ENCODE data around the gene SRSF9.

SRSF9 gene

GRCh38 chr12:120483621-120484020, 14.1 kb upstream of the SRSF9 start:
- no peak for DNase-seq (ENCODE audit: low read depth in 2 of 2)

DNA sequence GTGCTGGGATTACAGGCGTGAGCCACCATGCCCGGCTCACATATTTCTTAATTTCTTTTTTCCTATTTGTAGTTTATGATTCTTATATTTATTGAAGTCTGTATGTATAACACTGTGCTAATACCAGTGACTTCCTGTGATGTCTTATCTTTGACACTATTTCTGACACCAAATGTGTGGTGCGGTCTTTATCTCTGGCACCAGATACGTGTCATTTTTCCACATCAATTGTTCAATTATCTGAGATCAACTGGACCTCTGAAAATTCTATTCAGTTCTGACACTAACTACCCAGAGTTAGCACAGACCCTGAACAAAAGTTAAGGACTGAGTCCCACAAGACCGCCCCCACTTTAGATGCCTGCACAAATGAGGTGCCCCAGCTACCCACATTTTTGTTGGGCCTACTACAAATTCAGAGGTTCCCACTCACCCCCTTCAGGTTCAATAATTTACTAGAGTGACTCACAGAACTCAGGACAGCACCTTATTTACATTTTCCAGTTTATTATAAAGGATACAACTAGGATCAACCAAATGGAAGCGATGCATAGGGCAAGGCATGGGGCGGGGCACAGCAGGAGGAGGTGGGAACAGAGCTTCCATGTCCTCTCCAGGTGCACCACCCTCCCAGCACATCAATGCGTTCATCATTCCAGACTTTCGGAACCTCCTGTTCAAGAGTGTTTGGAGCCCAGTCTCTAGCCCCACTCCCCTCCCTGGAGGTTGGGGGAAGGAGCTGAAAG, 11.6 kb upstream of the SRSF9 start:
- no peak for DNase-seq (ENCODE audit: low read depth in 2 of 2)

GRCh38 chr12:120480211-120480610, 10.7 kb upstream of the SRSF9 start:
- DNase-seq (ENCODE audit: low read depth in 2 of 2), result no peak

DNA sequence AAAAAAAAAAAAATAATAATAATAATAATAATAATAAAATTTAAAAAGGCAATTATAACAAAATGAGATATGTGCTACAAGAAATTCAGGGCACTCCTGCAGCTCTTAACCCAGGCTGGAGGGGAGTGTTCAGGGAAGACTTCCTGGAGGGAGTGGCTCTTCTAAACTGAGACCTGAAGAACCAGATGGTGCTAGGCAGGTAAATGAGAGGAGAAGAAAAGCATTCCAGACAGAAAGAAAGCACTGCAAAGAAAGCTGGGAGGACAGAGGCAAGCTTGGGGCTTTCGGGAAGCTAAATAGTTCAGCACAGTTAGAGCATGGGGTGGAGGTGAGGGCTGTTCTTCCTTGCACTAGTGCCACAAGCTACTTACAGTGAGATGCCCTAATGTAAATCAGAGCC, 9.9 kb upstream of the SRSF9 start:
- no peak for DNase-seq (ENCODE audit: low read depth in 2 of 2)

DNA sequence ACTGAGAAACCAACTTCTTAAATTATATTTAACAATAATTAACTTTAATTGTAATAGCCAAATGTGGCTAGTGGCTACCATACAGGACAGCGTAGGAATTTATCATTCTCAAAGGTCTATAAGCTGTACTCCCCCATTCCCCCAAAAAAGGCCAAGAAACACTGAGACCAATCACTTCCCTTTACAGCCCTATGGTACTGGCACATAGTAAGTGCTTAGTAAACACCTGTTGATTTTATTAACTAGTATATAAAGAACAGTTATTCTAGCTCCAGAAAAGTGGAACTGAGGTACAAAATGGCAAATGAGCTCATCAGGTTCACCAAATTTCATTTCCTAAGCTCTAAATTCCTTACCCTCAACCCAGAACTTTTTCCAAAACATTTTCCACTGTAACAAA, 6.1 kb upstream of the SRSF9 start:
- no peak for DNase-seq (ENCODE audit: low read depth in 2 of 2)

DNA sequence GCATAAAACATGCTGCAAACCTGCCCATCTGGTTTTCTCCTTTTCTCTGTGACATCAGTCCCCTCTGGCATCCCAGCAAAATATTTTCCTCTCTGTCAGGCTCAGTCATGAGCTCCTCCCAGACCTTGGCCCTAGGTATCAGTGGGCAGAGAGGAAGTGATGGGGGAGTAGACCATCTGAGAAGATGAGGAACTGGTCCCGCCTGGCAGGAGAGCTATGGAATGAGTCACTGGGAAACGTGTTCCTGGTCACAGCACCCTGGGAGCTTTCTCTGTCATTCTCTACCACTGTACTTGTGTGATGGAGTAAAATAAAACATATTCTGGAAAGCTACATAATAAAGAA, 5.0 kb upstream of the SRSF9 start:
- DNase-seq (ENCODE audit: low read depth in 2 of 2), result no peak

GRCh38 chr12:120473807-120474615, 4.5 kb upstream of the SRSF9 start:
- no peak for DNase-seq (ENCODE audit: low read depth in 2 of 2)

DNA sequence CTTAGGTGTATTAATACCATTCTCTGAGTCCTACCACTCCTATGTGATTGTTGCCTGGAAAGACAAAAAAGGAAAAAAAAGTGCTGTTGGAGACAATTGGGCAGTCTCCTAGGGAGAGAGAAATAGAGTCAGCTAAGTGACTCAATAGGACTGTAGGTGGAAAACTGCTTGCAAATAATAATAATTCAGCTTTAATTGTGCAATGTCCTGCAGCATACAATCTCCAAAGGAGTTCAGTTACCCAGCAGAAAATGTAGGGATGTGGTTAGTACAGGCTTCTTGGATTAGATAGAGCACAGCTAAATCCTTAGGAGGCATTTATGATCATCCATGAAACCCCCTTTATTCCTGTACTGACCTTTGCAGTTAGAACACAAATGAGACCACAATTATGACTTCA, 3.0 kb upstream of the SRSF9 start:
- DNase-seq (ENCODE audit: low read depth in 2 of 2), result no peak

GRCh38 chr12:120470150-120470784, 719 bp upstream of the SRSF9 start:
- no peak for DNase-seq (ENCODE audit: low read depth in 2 of 2)

DNA sequence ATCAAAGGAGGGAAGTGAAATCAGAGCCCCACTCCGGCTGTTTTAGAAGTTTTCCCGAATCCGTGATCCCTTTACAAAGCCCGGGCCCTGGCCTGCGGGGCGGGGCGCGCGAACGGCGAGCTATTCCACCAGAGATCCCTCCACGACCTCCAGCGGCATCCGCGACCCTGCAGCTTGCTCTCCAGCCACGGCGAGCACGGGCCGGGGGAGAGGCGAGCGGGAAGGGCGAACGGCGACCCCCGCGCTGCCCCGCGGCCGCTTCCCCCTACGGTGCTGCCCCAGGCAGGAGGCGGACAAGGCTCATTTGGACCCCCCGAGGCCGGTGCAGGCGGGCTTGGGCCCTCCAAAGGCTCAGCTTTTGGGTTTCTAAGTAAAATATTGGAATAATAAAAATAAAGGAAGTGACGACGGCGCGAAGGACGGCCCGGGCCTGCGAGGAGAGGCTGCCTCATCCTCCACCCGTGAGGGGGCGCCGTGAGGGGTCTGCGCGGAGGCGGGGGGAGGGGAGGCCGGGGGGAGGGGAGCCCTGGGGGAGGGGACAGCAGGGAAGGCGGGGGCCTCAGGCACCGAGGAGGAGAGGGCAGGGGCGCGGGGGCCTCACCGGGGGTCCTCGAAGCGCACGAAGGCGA, 613 bp downstream of the SRSF9 start:
- peak in 1 of 2 donors; percentile 24 for DNase-seq (ENCODE audit: low read depth in 2 of 2)

GRCh38 chr12:120468325-120468820, 1.2 kb downstream of the SRSF9 start:
- peak in 1 of 2 donors; percentile 21 for DNase-seq (ENCODE audit: low read depth in 2 of 2)

DNA sequence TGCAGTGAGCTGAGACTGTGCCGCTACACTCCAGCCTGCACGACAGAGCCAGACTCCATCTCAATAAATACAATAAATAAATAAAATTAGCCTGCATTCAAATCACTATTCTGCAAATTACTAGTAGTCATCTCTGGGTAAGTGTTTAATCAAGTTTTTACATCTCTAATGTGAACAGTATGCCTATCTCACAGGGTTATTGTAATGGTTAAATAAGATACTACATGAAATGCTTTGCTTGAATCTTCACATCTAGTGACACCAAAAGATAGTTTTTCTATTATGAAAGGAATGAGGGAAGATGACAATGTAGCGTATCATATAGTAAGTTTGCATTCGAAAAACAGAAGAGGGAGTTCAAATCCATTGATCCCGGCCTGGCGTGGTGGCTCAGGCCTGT, 2.1 kb downstream of the SRSF9 start:
- DNase-seq (ENCODE audit: low read depth in 2 of 2), result no peak

DNA sequence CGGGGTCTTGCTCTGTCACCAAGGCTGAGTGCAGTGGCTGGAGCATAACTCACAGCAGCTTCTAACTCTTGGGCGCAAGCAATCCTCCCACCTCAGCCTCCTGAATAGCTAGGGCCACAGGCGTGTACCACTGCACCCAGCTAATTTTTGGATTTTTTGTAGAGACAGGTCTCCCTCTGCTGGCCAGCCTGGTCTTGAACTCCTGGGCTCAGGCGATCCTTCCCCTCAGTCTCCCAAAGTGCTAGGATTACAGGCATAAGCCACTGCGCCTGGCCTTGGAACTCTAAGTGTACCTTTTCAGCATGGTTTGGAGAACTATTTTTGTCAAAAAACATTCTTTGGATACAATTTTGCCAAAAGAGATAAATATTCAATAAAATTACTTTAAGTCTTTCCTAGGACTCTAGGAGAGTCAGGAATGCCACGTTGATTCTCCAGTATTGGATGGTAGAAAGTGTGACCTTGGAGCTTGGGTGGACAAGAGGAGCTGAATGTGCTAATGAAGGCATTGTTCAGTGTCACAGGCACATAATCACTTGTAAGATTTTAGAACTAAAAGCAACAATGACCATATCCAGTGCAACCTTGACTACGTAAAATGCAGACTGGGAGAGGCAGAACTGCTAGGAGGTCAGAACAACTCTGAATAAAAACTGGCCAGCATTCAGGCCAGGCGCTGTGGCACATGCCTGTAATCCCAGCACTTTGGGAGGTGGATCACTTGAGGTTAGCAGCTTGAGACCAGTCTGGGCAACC, 2.8 kb downstream of the SRSF9 start:
- peak in 1 of 2 donors; percentile 19 for DNase-seq (ENCODE audit: low read depth in 2 of 2)

DNA sequence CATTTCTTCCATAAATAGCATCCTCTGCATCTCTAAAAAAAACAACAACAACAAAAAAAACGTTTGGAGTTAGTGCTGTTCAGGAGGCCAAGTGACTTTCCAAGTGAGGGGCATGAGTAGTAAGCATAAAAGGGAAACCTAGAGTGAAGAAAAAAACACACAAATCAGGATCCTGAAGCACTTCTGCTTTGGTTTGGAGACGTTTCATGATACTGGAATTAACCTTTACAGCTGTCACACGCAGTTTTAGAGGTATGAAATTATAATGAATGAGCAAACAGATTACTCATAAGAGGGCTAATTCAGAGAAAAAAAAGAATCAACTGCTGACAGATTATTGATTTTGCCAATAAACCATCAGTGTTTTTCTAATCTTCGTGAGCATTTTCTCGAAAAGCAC, 3.8 kb downstream of the SRSF9 start:
- DNase-seq (ENCODE audit: low read depth in 2 of 2), result no peak

DNA sequence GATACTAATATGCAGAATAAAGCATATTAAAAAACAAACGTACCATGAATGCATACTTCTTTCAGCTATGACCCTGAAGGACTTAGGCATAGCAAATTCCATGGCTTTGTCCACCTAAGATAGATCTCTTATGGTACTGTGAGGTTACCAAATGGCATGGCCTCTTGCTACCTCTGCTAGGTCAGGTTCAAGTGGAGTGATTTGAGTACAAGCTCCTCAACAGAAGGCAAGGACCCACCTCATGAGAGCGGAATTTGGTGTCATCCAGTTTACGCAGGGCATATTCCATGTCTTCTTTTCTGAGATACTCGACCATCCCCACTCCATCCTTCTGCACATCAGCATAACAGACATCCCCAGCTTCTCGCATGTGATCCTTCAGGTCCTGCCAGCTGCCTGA, 5.8 kb downstream of the SRSF9 start:
- DNase-seq (ENCODE audit: low read depth in 2 of 2), result no peak

- no peak for DNase-seq (ENCODE audit: low read depth in 2 of 2)
Observed at GRCh38 chr12:120462099-120462640, 7.4 kb downstream of the SRSF9 start.

DNA sequence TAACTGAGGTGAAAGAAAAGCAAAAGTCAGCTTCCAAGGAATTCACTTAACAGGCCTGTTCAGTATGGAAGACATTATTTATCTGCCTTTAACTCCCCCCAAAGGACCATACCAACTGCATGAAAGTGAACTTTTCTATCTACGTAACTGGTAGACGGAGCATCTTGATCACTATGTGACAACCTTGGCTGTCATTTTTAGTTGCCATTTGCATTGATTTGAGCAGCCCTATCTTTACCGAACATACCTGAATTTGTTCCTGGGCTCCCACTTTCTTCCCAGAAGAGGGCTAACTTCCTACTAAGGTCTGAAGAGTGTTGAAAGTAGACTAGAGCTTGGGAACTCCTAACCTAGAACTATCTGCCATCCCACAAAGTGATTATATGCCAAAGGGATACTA, 9.4 kb downstream of the SRSF9 start:
- no peak for DNase-seq (ENCODE audit: low read depth in 2 of 2)

DNA sequence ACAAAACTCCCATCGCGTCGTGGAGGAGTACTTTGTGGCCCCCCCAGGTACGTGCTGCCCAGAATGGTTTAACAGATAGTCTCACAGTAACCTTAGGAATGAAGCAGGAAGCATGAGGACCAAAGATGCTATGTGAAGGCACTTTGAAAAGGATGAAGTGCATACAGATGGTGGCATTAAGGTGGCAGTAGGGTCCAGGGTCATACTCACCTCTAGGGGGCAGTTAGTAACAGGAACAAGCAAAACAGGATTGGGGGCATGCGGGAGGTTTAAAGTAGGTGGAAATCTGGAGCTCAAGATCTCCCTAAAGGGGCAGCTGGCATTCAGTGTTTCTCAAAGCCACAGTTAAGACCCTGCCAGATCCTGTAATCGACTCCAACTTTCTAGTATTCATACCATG, 12.4 kb downstream of the SRSF9 start:
- DNase-seq (ENCODE audit: low read depth in 2 of 2), result no peak

DNA sequence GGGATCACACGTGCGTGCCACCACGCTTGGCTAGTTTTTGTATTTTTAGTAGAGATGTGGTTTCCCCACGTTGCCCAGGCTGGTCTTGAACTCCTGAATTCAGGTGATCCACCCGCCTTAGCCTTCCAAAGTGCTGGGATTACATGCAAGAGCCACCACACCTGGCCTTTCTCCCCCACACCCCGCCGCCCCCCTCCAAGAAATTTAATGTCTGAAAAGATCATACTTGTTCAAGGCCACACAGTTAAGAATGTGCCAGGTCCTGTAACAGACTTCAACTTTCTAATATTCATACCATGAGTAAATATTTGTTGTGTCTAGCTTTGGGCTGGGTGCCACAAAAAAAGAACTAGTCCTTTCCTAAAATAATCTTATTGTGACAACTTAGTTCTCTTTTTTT, 14.2 kb downstream of the SRSF9 start:
- no peak for DNase-seq (ENCODE audit: low read depth in 2 of 2)

GRCh38 chr12:120453977-120454376, 15.6 kb downstream of the SRSF9 start:
- DNase-seq (ENCODE audit: low read depth in 2 of 2), result no peak

DNA sequence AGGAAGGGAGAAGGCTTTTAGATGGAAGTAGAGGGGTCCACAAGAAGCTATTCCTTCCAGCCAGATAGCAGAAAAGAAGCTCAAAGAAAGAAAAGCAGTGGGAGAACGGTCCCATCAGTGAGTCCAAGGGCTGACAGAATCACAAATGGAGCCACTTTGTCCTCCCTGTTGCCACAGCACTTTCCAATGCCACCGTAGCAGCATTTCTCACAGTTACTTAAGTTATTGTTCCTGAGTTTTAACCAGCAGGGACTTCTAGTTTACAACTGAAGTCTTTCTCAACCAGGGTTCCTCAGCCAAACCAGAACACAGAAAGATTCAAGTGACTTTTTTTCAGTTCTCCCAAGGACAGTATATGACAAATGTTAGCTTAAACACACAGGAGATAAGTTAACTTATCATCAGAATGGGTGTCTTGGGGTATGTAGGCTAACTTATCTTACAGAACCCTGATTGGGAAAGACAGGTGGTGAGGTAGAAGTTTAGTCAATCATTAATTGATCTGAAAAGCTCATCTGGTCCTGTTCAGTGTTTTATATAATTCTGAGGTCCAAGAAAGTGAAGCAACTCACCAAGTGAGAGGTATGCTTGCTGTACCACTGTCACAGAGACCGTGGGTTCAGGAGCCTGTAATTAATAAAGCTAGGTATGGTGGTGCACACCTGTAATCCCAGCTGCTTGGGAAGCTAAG, 16.3 kb downstream of the SRSF9 start:
- no peak for DNase-seq (ENCODE audit: low read depth in 2 of 2)
